Upper lobe of left lung (tissue), 4 donors: ENCODE data around the gene EFNA5.

ENCODE experiments used
- CTCF ChIP-seq, 6 experiments: fragments of 450-650 bp in 4 of 6; fragments of 200-600 bp in 2 of 6; sonication (generic) in 2 of 6; IDR thresholded peaks; one replicate each; pipeline ENCODE4 v1.5.1; 2016 to 2019; ENCODE audit warnings: antibody characterized with exemption in 6 of 6
- EP300 ChIP-seq, 4 donors: sonication (generic); formaldehyde crosslinking; IDR thresholded peaks; one replicate each; pipeline ENCODE4 v1.5.1; 2017; ENCODE audit warnings: antibody characterized with exemption in 4 of 4, control low read depth in 2 of 4
- POLR2A ChIP-seq, 4 donors: fragments of 450-650 bp; IDR thresholded peaks; one replicate each; pipeline ENCODE4 v1.5.1; 2016 to 2017; ENCODE audit warnings: antibody characterized with exemption in 4 of 4, mild to moderate bottlenecking in 2 of 4
- POLR2AphosphoS5 ChIP-seq, 2 donors: sonication (generic); formaldehyde crosslinking; IDR thresholded peaks; one replicate each; pipeline ENCODE4 v1.5.1; 2017; ENCODE audit warnings: antibody characterized with exemption in 2 of 2

DNA sequence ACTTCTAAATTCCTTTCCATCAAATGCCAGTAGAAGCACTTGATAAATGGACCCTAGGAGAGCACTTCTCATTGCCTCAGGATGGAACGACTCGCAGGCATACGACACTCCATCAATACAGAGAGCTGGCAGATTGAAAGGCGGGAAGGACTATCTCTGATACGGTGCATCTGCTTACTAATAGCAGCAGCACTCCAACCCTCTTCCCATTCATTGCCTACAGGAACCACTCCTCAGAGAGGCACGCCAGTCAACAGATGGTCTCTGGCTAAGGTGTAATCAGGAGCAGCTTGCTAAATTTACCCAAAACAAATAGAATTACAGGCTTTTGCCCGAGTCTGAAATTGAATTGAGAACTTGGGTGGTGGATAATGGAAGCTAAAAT is 168.1 kb downstream of the EFNA5 start:
- TF ChIP-seq CTCF (IDR thresholded peaks at IDR 0.05): no peak
- TF ChIP-seq EP300 (IDR thresholded peaks at IDR 0.05): no peak
- no peak for TF ChIP-seq POLR2A (IDR thresholded peaks at IDR 0.05)
- TF ChIP-seq POLR2AphosphoS5 (IDR thresholded peaks at IDR 0.05): no peak
